GM12874 (cell line): Measurements from ENCODE around the gene EIF1.

Experiments used
- TF ChIP-seq, protein P1 (sequence below): IDR thresholded peaks from 2 replicates; pipeline ENCODE4 v1.5.1; 2011; ENCODE audit warnings: low read depth, mild to moderate bottlenecking, control low read depth, low read length, moderate library complexity; ENCODE audit not compliant: insufficient read depth

EIF1 gene

DNA sequence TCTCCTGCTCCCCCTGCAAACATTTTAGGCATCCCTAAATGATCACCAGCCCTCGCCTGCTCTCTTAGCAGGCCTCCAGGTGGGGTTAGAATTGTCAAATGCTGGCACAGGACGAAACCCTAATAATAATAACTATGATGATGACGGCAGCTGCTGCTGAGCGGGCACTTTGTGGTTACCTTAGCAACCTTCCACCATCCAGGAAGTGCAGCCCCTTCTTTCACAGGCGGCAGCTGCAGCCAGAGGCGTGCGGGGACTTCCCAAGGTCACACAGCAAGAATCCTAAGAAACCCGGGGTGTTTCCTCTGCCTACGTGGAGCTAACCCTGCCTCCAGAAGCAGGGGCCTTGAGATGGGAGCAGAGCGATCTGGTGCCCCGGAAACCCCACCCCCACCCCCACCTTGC, 22.4 kb upstream of the EIF1 start:
- TF ChIP-seq, protein P1, sequence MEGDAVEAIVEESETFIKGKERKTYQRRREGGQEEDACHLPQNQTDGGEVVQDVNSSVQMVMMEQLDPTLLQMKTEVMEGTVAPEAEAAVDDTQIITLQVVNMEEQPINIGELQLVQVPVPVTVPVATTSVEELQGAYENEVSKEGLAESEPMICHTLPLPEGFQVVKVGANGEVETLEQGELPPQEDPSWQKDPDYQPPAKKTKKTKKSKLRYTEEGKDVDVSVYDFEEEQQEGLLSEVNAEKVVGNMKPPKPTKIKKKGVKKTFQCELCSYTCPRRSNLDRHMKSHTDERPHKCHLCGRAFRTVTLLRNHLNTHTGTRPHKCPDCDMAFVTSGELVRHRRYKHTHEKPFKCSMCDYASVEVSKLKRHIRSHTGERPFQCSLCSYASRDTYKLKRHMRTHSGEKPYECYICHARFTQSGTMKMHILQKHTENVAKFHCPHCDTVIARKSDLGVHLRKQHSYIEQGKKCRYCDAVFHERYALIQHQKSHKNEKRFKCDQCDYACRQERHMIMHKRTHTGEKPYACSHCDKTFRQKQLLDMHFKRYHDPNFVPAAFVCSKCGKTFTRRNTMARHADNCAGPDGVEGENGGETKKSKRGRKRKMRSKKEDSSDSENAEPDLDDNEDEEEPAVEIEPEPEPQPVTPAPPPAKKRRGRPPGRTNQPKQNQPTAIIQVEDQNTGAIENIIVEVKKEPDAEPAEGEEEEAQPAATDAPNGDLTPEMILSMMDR, result no peak

- TF ChIP-seq, protein P1, result peak; percentile 94
These were observed 21.9 kb upstream of the EIF1 start for GRCh38 chr17:41666708-41667279.

GRCh38 chr17:41667280-41668041, 21.2 kb upstream of the EIF1 start:
- TF ChIP-seq, protein P1, result no peak

- TF ChIP-seq, protein P1, result no peak
These were observed 16.5 kb upstream of the EIF1 start for GRCh38 chr17:41672153-41672552.

DNA sequence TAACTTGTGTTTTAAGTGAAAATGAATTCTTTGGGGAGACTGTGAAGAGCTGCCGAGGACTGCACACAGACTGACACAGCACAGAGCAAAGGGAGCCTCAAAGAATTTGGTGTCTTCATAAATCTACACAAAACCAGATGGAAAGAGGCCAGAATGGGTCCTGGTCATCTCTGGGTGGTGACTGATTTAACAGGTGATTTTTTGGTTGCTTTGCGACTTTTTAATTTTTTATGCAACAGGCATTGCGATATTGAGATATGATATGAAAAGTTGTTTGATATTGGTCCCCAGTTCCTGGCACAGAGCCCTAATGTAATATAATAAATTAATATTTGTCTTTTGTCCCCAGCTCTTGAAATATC, 12.6 kb upstream of the EIF1 start:
- TF ChIP-seq, protein P1, result no peak

- TF ChIP-seq, protein P1, result no peak
These were observed 10.2 kb upstream of the EIF1 start for GRCh38 chr17:41678411-41678906.

DNA sequence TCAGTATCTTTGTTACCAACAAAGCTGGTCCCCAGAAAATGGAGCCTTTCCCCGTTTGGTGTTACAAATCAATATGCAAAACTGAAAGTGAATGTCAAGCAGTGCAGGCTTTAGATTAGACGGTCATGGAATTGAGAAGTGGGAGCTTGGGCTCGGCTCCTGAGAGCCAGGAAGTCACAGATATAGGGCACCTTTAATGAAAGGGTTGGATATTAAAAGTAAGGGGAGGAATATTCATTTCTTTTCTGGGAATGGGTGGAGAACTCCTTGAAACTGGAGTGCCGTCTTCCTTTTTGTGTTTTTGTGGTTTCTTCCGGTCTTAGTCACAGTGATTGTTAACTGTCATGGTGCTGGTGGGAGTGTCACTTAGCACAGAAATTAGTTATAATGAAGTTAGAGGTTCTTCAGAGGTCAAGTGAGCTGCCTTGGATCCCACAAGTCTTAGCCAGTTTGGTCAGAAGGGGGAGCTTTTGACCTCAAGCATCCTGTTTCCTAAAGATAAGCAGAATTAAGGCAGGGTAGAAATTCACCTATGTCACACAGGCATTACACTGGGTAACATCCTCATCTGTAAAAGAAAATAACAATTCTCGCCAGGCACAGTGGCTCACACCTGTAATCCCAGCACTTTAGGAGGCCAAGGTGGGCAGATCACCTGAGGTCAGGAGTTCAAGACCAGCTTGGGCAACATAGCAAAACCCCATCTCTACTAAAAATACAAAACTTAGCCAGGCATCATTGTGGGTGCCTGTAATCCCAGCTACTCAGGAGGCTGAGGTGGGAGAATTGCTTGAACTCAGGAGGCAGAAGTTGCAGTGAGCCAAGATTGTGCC, 9.6 kb upstream of the EIF1 start:
- TF ChIP-seq, protein P1, result peak; percentile 24; the same call in 1 of the 2 replicates
